ENCODE measurements around the gene INIP. TPM values are rescaled to one million over a fixed set of nuclear protein-coding genes. Genes with fewer than 3 reads are reported as not detected.

Gene INIP
- total RNA-seq, 1 experiment from 2014 or later, result 24.5 TPM

DNA sequence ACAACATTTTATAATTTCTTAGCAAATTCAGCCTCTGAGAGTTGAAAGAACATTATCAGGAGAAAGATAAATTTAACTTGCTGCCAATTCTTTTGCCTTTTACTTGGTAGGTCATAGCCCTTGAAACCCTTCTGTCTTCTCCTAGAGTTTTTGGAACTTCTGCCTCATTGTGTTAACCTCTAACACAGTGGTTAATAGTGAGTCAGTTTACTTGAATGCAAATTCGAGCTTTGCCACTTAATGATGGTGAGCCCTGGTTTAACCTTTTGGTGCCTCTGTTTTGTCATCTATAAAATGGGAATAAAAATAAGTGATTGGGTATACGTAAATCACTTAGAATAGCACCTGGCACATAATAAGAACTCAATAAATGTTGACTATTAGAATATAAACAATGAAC lies 1.8 kb upstream of the INIP start:
- H3K79me2 ChIP-seq (ENCODE audit: insufficient read depth, low read length), result no peaks in the 10 kb centered on the region; the same call in 1 of the 2 replicates
- H3T11ph ChIP-seq (ENCODE audit: low read length), result no peak overlapping the region
- no peaks in the 10 kb centered on the region for H3K4me1 ChIP-seq (ENCODE audit: insufficient read depth, low read length)
- H3K23ac ChIP-seq (ENCODE audit: insufficient read length, low read depth, low read length), result no peak overlapping the region
- H3K56ac ChIP-seq (ENCODE audit: insufficient read length, low read depth, low read length), result no peak overlapping the region
- no peaks in the 10 kb centered on the region for H3K79me1 ChIP-seq (ENCODE audit: insufficient read depth, low read depth, low read length, poor library complexity, severe bottlenecking)
- no peak overlapping the region for H2BK5ac ChIP-seq (ENCODE audit: insufficient read length, low read length)
- H3K27me3 ChIP-seq (ENCODE audit: insufficient read depth, low read length), result no peaks in the 10 kb centered on the region
- H3K9me3 ChIP-seq (ENCODE audit: control insufficient read depth, low read depth, low read length), result no peaks in the 10 kb centered on the region
- no peak overlapping the region for H3K18ac ChIP-seq (ENCODE audit: insufficient read length, low read depth, low read length)
- no peak overlapping the region for H3K4me2 ChIP-seq (ENCODE audit: insufficient read depth, insufficient read length, low read length)
- no peak overlapping the region for H2BK120ac ChIP-seq (ENCODE audit: low read depth, low read length, poor library complexity, severe bottlenecking)
- no peak overlapping the region for H4K8ac ChIP-seq (replicated peaks; ENCODE audit: insufficient read length, low read depth, low read length)
- TF ChIP-seq, protein P1, sequence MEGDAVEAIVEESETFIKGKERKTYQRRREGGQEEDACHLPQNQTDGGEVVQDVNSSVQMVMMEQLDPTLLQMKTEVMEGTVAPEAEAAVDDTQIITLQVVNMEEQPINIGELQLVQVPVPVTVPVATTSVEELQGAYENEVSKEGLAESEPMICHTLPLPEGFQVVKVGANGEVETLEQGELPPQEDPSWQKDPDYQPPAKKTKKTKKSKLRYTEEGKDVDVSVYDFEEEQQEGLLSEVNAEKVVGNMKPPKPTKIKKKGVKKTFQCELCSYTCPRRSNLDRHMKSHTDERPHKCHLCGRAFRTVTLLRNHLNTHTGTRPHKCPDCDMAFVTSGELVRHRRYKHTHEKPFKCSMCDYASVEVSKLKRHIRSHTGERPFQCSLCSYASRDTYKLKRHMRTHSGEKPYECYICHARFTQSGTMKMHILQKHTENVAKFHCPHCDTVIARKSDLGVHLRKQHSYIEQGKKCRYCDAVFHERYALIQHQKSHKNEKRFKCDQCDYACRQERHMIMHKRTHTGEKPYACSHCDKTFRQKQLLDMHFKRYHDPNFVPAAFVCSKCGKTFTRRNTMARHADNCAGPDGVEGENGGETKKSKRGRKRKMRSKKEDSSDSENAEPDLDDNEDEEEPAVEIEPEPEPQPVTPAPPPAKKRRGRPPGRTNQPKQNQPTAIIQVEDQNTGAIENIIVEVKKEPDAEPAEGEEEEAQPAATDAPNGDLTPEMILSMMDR (conservative IDR thresholded peaks at IDR 0.05), result no peak
- no peak overlapping the region for H2AK5ac ChIP-seq (ENCODE audit: insufficient read length, low read length)
- H3K4me1 Mint-ChIP-seq, result 0 out of 4 replicates have a peak, but pooled peaks cover 3% of the 10 kb centered on the region in 2 experiments
- no CpG with 5 or more reads among the region's 2 CpGs for WGBS (ENCODE audit: extremely low coverage, insufficient read length, low lambda C conversion rate)
- no peak overlapping the region for H3K4ac ChIP-seq (ENCODE audit: low read depth, low read length)
- no peak overlapping the region for H3K14ac ChIP-seq (ENCODE audit: insufficient read depth, low read length)
- no peaks in the 10 kb centered on the region for H4K20me1 ChIP-seq (ENCODE audit: control insufficient read depth, insufficient read depth, insufficient read length)
- no peak overlapping the region for H2BK15ac ChIP-seq (ENCODE audit: low read depth, low read length)
- H3K36me3 Mint-ChIP-seq (ENCODE audit: insufficient read depth in 1 of 3, low read depth in 3 of 3), result peaks cover 0 to 5% (median 0%) of the 10 kb centered on the region in 3 experiments; a peak in 3 of 7 replicates
- no peaks in the 10 kb centered on the region for H3K23me2 ChIP-seq (ENCODE audit: insufficient read length, low read depth, low read length, poor library complexity, severe bottlenecking)
- no peaks in the 10 kb centered on the region; a peak in 1 of 5 replicates for H3K9me3 Mint-ChIP-seq
- no peak overlapping the region for H3K27ac ChIP-seq (ENCODE audit: insufficient read length, low read depth, low read length)
- no peak overlapping the region for H3K4me3 Mint-ChIP-seq
- H4K91ac ChIP-seq (ENCODE audit: insufficient read length, low read depth, low read length), result no peak overlapping the region
- H2AFZ ChIP-seq (ENCODE audit: low read length), result no peak overlapping the region
- H3K27me3 Mint-ChIP-seq (ENCODE audit: low read depth), result no peaks in the 10 kb centered on the region
- H2BK12ac ChIP-seq (ENCODE audit: insufficient read length, low read depth, low read length), result no peak overlapping the region
- H3K27ac Mint-ChIP-seq, result no peak overlapping the region
- no peak for DNase-seq
- no peak overlapping the region for H3K9ac ChIP-seq (ENCODE audit: extremely low read depth, insufficient read length, low read length)
- H4K5ac ChIP-seq (ENCODE audit: insufficient read length, low read depth, low read length), result no peak overlapping the region
- H2BK20ac ChIP-seq (ENCODE audit: low read depth, low read length, poor library complexity, severe bottlenecking), result no peak overlapping the region

All from H9 (cell line).